Measurements from ENCODE around the gene SNRNP35.
"Not testable (repeated sequence)": the region's sequence is repeated elsewhere in the genome, so short reads cannot be mapped to it uniquely, and the experiment has no call there.

The SNRNP35 gene

GRCh38 chr12:123449249-123449733 is 8.6 kb upstream of the SNRNP35 start:
- no peak for DNase-seq (ENCODE audit: low read depth)

GRCh38 chr12:123449856-123450255 is 8.1 kb upstream of the SNRNP35 start:
- DNase-seq (ENCODE audit: low read depth), result no peak

- DNase-seq (ENCODE audit: low read depth), result no peak
Measured at GRCh38 chr12:123450636-123451035, 7.3 kb upstream of the SNRNP35 start.

GRCh38 chr12:123452276-123452550 is 5.7 kb upstream of the SNRNP35 start:
- not testable (repeated sequence) for DNase-seq (ENCODE audit: low read depth)

- no peak for DNase-seq (ENCODE audit: low read depth)
Measured at GRCh38 chr12:123453165-123453564, 4.8 kb upstream of the SNRNP35 start.

GRCh38 chr12:123463174-123463573 is 5.2 kb downstream of the SNRNP35 start:
- not testable (repeated sequence) for DNase-seq (ENCODE audit: low read depth)

GRCh38 chr12:123465084-123465483 is 7.1 kb downstream of the SNRNP35 start:
- no peak for DNase-seq (ENCODE audit: low read depth)

- DNase-seq (ENCODE audit: low read depth), result no peak
Measured at GRCh38 chr12:123468786-123469185, 10.8 kb downstream of the SNRNP35 start.

- no peak for DNase-seq (ENCODE audit: low read depth)
Measured at GRCh38 chr12:123469978-123470377, 12.0 kb downstream of the SNRNP35 start.

GRCh38 chr12:123471374-123472068 is 13.6 kb downstream of the SNRNP35 start:
- DNase-seq (ENCODE audit: low read depth), result peak; percentile 71

GRCh38 chr12:123472438-123472849 is 14.5 kb downstream of the SNRNP35 start:
- no peak for DNase-seq (ENCODE audit: low read depth)

GRCh38 chr12:123474485-123475245 is 16.7 kb downstream of the SNRNP35 start:
- no peak for DNase-seq (ENCODE audit: low read depth)

- DNase-seq (ENCODE audit: low read depth), result no peak
Measured at GRCh38 chr12:123475246-123475703, 17.3 kb downstream of the SNRNP35 start.

GRCh38 chr12:123478069-123478468 is 20.1 kb downstream of the SNRNP35 start:
- no peak for DNase-seq (ENCODE audit: low read depth)

- DNase-seq (ENCODE audit: low read depth), result peak; percentile 49
Measured at GRCh38 chr12:123478762-123479161, 20.8 kb downstream of the SNRNP35 start.

GRCh38 chr12:123479442-123480180 is 21.7 kb downstream of the SNRNP35 start:
- no peak for DNase-seq (ENCODE audit: low read depth)

GRCh38 chr12:123481251-123481650 is 23.3 kb downstream of the SNRNP35 start:
- DNase-seq (ENCODE audit: low read depth), result not testable (repeated sequence)

- no peak for DNase-seq (ENCODE audit: low read depth)
Measured at GRCh38 chr12:123482876-123483275, 24.9 kb downstream of the SNRNP35 start.

- DNase-seq (ENCODE audit: low read depth), result no peak
Measured at GRCh38 chr12:123483602-123484248, 25.8 kb downstream of the SNRNP35 start.

- no peak for DNase-seq (ENCODE audit: low read depth)
Measured at GRCh38 chr12:123485756-123486155, 27.8 kb downstream of the SNRNP35 start.

- no peak for DNase-seq (ENCODE audit: low read depth)
Measured at GRCh38 chr12:123487428-123487827, 29.5 kb downstream of the SNRNP35 start.

- no peak for DNase-seq (ENCODE audit: low read depth)
Measured at GRCh38 chr12:123488539-123489230, 30.7 kb downstream of the SNRNP35 start.
